Stimulated activated CD8-positive, alpha-beta memory T cell treated with anti-CD3 and anti-CD28 coated beads, Interleukin-7, amount 100 ng/mL, for 48 hours (primary cell): ENCODE results near the gene FADD.

Experiments used
- DNase-seq, 2 donors: peaks; one replicate each; pipeline ENCODE4 v3.0.0-alpha.2; 2020; ENCODE audit warnings: low read depth in 1 of 2; ENCODE audit errors: extremely low read depth in 1 of 2

The FADD gene, protein sequence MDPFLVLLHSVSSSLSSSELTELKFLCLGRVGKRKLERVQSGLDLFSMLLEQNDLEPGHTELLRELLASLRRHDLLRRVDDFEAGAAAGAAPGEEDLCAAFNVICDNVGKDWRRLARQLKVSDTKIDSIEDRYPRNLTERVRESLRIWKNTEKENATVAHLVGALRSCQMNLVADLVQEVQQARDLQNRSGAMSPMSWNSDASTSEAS

DNA sequence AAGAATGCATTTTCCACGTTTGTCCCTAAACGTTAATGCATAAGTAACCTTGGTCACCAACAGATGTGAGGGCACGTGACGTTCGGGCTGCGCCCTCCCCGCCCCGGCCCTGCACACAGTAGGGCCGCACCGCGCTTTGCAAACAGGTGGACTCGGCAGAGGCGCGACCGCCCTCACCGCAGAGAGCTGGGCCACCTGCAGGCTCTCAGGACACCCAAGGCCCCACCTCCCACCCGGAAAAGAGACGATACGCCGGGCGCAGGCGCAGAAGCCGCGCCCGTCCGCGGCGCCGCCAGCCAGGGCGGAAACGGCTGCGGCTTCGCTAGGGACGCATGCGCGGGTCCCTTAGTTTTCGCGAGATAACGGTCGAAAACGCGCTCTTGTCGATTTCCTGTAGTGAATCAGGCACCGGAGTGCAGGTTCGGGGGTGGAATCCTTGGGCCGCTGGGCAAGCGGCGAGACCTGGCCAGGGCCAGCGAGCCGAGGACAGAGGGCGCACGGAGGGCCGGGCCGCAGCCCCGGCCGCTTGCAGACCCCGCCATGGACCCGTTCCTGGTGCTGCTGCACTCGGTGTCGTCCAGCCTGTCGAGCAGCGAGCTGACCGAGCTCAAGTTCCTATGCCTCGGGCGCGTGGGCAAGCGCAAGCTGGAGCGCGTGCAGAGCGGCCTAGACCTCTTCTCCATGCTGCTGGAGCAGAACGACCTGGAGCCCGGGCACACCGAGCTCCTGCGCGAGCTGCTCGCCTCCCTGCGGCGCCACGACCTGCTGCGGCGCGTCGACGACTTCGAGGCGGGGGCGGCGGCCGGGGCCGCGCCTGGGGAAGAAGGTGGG lies at the start of gene FADD:
FADD (plus strand) TSS at position 377 of the 831 bp plus-strand sequence; CDS start at position 541, 164 bp downstream.
- DNase-seq: peak; percentile 78 to 85

DNA sequence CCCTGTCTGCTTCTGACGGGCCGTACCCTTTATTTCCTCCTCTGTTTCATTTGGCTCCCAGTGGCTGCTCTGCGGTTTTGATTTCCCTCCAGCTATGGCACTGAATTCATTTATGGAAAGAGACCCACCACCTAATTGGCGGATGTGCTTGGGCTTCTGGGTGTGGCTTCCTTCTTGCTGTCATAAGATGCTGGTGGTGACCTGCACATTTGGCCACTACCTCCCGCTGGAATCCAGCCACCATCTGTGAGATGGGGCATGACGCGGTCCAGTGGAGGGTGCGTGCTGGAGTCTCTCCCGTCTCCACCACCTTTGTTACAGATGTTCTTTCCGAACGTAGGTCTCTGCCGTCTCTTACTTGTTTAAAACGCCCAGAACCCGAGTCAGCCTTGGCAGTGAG lies 47.7 kb upstream of the FADD start:
- no peak for DNase-seq

DNA sequence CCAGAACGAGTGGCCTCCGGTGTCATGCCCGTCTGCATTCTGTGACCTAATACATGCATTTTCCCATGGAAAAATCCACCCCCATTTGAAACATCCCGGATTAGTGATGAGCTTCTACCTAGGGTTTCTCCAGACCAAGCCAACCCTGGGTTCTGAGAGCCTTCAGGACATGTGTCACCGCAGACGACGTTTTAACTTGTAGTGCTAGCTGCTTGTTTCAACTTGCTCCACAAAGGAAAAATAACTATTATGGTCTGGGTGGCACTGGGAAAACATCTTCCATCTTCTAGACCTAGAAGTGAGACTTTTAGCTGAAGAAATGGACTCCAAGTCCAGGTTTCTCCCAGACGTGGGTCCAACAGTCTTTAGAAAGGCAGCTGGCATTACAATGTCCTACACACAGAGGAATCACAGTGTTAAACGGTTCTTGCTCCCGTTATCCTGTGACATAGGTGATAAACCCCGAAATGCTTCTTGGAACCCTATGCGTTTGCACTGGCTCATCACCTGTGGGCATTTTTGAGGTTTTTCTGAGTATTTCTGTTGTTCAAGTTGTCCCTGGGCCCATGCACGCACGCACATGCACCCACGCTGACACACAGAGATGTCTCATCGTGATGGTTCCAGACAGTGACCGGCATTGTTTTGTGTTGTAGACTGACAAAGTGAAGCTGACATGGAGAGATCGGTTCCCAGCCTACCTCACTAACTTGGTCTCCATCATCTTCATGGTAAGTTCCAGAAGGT lies 46.6 kb upstream of the FADD start:
- DNase-seq: no peak

DNA sequence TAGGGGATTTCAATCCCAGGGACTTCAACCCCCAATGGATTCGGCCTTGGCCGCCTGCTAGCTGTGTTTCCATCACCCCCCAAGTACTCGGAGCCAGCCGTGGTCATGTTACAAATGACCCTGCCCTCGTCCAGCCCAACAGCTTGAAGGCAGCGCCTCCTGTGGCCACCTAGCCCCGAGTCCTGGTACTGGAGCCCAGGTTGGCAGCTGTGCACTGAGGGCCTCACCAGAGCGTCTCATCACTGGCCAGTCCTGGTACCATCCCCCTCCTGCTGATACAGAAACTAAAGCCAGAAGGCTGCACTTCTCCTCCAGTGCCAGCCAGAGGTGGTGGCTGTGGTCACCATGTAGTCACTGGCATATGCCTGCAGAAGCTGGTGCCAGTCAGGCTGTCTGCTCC lies 44.9 kb upstream of the FADD start:
- DNase-seq: no peak

DNA sequence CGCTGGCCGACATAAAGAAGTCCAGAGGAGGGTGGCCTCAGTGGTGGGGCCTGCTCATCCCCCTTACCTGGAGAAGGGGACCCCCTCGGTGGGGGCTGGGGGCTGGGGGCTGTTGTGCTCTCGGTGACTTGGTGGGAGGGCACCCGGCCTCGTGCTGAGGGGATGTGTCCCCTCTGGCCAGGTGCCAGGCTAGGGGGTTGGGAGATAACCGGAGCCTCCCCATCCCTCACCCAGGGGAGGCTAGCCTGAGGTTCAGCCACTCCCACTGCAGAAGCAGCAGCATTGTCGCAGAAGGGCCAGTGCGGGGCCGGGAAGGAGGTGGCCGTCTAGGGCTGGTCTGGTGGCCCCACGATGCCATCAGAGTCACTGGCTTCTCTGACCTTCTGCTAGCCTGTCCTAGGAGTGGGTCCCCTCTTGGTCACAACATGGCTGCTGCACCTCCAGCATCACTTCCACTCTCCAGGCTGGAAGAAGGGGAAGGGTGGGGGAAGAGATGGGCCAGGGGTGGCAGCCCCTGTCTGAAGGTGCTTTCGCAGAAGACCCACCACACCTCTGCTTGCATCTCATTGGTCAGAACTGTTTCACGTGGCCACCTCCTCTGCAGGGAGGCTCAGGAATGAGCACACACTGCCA lies 44.2 kb upstream of the FADD start:
- DNase-seq: no peak

DNA sequence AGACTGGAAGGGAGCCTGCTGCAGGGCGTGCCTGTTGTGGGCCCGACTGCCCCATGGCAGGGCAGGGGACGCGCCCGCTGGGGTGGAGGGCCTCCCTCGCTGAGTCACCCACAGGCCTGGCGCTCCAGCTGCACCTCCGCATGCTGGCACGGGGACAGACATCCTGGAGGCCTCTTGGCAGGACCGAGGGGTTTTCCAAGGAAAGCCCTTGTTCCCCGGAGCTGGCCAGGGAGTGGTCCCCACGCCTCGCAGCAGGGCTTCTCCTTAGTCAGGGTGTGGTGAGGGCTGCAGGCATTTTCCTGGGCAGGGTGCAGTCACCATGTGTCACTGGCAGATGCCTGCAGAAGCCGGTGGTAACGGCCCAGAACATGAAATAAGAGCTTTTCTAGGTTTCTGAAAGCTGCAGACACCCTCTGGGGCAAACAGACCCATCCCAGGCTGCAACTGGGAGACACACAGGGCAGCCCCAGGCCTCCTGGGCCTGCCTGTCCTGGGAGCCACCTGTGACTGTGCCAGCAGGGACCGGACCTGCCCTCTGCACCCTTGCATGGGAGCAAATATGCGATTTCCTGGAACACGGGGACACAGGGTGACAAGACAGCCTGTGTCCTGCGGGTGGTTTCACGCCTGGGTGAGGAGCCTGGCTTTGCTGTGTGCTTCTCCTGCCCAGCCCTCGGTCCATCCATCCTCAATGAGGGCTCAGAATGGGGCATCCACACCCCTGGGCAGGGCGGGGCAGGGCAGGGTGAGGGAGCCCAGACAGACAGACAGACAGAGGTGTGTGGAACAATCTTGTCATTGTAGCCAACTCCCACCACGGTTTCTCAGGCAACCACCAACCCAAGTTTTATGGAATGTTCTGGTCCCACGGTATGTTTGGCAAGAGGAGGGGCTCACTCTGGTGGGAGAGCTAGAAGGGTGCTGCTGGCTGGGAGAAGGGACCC lies 43.2 kb upstream of the FADD start:
- no peak for DNase-seq

DNA sequence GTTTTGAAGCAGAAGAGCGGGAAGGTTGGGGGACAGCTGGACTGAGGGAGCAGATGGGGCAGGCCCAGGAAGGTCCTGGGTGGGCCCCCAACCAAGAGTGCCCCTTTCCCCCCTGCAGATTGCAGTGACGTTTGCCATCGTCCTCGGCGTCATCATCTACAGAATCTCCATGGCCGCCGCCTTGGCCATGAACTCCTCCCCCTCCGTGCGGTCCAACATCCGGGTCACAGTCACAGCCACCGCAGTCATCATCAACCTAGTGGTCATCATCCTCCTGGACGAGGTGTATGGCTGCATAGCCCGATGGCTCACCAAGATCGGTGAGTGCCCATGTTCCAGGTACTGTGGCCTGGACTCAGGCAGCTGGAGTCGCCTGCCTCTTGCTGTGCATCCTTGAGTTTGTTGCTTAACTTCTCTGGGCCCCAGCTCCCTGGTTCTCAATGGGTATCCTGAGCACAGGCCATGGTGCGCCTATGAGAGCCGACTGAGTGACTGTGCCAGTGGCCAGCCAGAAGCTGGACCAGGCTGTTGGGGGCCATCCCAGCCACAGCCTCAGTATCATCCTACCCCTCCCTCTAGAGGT lies 42.0 kb upstream of the FADD start:
- DNase-seq: no peak

DNA sequence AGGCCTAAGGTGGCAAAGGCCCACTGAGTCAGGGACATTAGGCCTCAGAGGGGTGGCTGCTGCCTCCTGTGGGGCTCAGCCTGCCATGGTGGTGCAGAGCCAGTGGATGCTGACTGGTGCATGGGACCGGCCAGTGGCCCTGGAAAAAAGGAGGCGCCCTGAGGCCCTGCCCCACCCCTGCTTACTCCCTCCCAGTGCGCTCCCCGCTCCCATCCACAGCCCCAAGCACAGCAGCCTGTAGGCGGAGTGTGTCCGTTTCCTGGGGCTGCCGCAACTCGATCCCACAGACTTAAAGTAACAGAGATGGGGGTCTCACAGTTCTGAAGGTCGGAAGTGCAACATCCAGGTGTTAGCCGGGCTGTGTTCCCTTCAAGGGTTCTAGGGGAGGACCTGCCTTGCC lies 38.4 kb upstream of the FADD start:
- no peak for DNase-seq

DNA sequence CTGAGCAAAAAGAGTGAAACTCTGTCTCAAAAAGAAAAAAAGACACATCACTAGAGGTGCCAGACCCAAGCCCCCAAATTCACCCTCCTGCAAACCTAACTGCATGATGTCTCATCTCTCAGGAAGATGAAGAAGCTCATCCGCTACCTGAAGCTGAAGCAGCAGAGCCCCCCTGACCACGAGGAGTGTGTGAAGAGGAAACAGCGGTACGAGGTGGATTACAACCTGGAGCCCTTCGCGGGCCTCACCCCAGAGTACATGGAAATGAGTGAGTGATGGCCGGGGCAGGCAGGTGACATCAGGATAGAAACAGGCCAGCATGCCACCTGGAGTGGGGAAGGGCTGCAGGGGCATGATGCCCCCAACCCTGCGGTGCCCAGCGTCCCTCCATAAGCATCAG lies 36.0 kb upstream of the FADD start:
- no peak for DNase-seq

DNA sequence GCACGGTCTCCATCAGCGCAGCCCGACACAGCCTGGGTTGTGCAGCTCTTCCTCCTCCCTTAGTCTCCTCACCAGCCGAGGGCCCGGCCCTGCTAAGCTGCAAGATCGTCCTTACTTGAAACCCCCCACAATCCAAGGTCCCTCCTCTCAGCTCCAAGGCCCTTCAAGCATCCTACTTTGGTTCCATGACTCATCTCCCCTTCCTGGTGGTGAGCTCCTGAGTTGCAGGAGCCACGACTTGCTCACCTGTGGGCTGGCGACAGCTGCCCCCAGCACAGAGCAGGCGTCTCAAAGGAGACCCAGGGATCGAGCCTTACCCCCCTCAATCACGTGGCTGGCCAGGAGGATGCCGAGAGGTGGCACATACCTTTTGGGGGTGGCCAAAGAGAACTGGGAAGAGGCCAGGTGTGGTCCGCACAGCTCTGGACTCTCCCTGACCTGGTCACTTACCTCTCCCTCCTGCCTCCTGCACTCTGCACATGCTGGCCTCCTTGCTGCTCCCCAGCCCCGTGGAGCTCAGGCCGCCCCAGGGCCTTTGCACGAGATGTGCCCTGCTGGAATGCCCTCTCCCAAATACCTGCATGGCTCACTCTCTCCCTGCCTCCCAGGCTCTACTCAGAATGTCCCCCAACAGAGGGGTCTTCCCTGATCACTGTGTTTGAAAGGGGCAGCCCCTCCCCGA lies 35.2 kb upstream of the FADD start:
- DNase-seq: no peak

DNA sequence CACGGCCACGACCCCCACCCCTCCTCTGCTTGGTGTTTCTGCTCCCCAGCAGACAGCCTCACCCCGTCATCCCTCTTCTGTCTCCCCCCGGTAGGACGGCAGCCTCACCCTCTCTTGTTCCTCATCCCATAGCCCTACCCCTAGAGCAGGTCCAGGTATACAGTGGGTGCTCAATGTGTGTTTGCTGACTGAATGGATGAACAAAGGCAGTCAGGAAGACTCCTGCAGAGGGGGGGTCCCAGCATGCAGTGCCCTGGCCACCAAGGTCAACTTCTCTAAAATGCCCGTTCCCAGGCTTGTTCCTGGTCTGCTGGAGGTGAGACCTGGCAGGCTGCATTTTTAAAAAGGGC lies 34.7 kb upstream of the FADD start:
- DNase-seq: no peak

DNA sequence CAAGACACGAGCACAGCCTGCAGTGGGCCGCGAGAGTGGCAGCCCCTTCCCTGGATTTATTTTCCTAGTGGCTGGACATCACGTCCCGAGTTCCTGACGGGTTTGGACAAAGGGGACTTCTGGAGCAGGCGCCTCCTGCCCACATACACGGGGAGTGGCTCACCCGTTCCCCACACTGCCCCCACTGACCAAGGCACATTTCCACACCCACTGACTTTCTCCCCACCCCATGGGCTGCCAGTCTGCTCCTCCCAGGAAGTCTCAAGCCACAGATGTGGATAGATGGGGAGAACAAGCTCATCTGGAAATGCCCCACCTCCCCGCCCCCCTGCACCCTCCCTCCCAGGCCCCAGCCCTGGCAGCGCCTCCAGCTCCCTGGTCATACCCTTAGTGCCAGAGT lies 34.0 kb upstream of the FADD start:
- DNase-seq: no peak

DNA sequence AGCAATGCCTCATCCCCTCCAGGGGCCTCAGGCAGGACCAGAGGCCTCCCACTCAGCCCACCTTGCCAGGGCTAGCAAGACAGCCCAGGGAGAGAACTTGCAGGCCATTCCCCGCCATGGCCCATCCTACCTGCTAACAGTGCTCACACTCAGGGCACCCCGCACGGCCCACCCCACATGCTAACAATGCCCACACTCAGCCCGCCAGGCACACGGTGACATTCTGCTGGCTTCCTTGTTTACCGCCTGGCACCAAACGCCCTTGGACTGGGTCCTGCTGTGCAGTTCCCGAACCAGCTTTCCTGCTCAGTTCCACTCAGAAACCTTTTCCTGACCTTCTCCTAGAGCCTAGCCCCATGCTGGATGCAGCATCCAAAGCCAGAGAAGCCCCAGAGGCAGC lies 33.5 kb upstream of the FADD start:
- no peak for DNase-seq

DNA sequence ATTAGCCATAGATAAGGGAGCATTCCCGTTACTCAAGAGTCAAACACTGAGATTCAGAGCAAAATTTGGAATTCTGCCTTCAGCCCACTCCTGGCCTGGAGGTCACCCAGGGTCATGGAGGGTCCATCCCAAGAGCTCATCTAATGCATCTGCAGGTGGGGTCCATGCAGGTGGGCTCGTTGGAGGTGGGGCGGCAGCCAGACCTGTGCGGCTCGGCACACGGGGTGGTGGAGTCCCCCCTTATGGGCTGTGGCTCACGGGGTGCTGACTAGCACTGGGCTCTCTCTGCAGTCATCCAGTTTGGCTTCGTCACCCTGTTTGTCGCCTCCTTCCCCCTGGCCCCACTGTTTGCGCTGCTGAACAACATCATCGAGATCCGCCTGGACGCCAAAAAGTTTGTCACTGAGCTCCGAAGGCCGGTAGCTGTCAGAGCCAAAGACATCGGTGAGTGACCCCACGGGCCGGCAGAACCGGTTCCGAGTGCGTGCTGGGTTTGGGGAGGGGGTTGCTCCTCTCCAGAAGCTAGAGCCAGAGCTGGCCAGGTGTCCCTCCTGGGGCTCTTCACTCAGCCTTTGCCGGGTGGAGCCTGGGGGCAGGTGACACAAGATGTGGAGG lies 32.4 kb upstream of the FADD start:
- DNase-seq: no peak

DNA sequence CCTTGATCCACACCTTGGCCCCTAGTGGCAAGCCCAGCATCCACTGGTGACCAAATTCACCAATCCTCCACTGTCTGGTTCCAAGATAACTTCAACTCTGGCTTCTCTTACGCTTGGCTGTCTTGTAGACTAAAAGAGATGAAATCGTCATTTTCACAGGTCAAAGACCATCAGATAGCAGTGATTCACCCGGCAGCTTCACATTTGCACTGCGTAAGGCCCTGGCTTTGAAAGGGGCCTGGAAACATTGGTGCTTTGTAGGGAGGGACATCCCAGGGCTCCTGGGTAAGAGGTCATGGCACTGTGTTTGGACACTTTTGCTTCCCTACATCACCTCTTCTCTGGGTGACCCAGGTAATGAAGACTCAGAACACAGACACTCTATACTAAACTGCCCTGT lies 30.1 kb upstream of the FADD start:
- DNase-seq: no peak

DNA sequence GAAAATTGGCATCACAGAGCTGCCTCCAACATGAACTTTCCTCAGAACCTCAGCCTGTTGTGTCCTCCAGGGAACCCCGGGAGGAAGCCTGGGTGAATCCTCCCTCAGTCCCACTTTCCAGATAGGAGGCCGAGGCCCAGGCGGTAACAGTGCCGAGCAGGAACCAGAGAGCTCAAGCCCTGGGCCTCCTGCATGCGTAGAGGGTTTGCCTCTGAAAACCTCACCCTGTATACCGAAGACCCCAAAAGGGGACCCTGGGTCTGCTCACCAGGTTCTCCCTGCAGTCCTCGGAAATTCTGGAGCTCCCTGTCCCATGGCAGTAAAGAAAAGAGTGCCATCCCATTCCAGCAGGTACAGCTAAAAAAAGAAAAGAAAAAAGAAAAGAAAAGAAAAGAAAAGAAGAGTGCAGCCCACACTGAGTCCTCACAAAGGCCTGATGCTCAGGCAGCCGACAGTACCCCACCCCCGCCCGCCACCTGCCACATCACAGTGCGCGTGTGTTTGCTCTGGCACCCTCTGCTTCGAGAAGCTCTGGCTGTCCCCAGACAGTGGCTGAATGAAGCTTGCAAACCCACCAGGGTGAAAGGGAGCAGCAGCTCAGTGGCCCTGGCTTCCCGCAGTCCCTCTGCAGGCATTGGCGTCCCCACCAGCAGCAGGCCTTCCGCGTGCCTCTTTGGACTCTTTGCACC lies 28.4 kb upstream of the FADD start:
- DNase-seq: no peak

DNA sequence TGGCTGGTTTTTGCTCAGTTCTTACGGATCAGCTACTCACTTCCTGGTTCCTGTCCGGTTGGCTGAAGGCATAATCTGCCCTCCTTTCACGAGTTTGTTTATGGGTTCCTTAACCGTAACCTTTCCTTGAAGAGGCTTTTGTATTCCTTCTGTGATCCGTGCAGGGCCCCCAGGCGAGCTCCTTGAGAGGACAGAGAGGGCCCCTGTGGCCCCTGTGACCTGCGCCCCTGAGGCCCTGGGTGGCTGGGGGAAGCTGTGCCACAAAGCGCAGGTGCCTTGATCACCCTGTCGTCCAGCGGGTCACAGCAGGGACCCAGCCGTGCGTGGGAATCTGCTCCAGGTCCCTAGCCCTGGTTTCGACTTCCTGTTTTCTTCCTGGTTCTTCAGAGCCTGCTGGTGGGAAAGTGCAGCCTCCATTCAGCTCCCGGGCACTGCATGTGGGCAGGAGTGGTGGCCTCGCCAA lies 27.8 kb upstream of the FADD start:
- no peak for DNase-seq

DNA sequence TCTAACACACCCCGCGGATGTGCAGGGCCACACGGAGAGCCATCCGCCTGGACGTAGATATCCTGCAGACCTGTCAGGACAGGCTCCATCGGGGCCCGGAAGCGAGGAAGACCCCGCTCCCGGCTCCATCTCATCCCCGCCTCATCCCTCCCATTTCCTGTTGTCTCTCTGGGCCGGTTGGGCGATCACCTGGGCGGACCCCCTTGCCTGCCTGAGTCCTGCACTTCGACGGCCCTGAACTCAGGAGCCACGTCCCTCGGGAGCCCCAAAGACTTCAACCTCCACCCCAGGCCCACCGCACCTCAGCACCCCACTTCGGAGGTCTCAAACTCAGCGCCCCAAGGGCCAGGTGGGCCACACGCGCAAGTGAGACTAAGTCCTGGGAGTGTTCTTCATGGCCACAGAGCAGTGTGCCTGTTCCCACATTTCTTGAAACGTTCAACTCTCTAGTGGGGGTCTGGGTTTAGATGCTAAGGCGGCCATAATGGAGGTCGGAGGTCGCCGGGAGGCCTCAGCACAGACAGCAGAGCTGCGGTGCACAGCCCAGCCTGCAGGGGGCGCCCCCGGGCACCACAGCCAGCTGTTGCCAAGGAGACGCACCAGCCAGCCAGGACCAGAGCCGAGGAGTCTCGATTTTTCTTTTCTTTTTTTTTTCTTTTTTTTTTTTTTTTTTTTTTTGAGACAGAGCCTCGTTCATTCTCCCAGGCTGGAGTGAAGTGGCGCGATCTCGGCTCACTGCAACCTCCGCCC lies 26.0 kb upstream of the FADD start:
- peak; percentile 25 to 26 for DNase-seq
